ENCODE data around the gene ISCU. TPM values are rescaled to one million over a fixed set of nuclear protein-coding genes. Genes with fewer than 3 reads are reported as not detected.

ISCU gene
- total RNA-seq, 1 donor from 2014 or later = 55.5 TPM

GRCh38 chr12:108605000-108605689 is 42.7 kb downstream of the ISCU start:
- no peaks in the 10 kb centered on the region for H3K36me3 Mint-ChIP-seq (ENCODE audit: low read depth)
- H3K27ac Mint-ChIP-seq (ENCODE audit: unreplicated experiment) = peak overlapping the region; percentile 43

DNA sequence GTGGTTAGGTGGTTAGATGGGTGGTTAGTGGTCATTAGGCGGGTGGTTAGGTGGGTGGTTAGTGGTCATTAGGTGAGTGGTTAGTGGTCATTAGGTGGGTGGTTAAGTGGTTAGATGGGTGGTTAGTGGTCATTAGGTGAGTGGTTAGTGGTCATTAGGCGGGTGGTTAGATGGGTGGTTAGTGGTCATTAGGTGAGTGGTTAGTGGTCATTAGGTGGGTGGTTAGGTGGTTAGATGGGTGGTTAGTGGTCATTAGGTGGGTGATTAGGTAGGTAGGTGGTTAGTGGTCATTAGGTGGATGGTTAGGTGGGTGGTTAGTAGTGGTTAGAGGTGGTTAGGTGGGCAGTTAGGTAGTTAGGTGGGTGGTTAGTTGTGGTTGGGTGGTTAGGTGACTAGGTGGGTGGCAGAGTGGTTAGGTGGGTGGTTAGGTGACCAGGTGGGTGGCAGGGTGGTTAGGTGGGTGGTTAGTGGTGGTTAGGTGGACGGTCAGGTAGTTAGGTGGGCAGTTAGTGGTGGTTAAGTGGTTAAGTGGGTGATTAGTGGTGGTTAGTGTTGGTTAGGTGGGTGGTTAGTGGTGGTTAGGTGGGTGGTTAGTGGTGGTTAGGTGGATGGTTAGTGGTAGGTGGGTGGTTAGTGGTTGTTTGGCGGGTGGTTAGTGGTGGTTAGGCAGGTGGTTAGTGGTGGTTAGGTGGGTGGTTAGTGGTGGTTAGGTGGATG is 43.5 kb downstream of the ISCU start:
- TF ChIP-seq CTCF (conservative IDR thresholded peaks at IDR 0.05) = no peak
- peaks cover 5% of the 10 kb centered on the region for H3K9me3 Mint-ChIP-seq

More at GRCh38 chr12:108605000-108605689, 42.7 kb downstream of the ISCU start:
- no peak for TF ChIP-seq CTCF (conservative IDR thresholded peaks at IDR 0.05)
- DNase-seq (ENCODE audit: low read depth, low spot score) = no peak
- peaks cover 5% of the 10 kb centered on the region for H3K27me3 Mint-ChIP-seq (ENCODE audit: low read depth)
- no peaks in the 10 kb centered on the region for H3K4me1 Mint-ChIP-seq
- H3K9me3 Mint-ChIP-seq = peaks cover 5% of the 10 kb centered on the region
- H3K4me3 Mint-ChIP-seq = no peak overlapping the region

GRCh38 chr12:108606492-108606891 is 44.1 kb downstream of the ISCU start:
- H3K27ac Mint-ChIP-seq (ENCODE audit: unreplicated experiment) = no peak overlapping the region
- TF ChIP-seq CTCF (conservative IDR thresholded peaks at IDR 0.05) = no peak
- peaks cover 5% of the 10 kb centered on the region for H3K27me3 Mint-ChIP-seq (ENCODE audit: low read depth)
- H3K36me3 Mint-ChIP-seq (ENCODE audit: low read depth) = no peaks in the 10 kb centered on the region
- no peaks in the 10 kb centered on the region for H3K4me1 Mint-ChIP-seq
- no peak for DNase-seq (ENCODE audit: low read depth, low spot score)
- H3K9me3 Mint-ChIP-seq = peaks cover 5% of the 10 kb centered on the region
- H3K4me3 Mint-ChIP-seq = no peak overlapping the region

More for the DNA sequence above, 43.5 kb downstream of the ISCU start:
- Mint-ChIP-seq H3K36me3 (ENCODE audit: low read depth) (no peaks in the 10 kb centered on the region), H3K27ac (ENCODE audit: unreplicated experiment) (no peak overlapping the region), H3K4me3 (no peak overlapping the region), H3K4me1 (no peaks in the 10 kb centered on the region), H3K27me3 (ENCODE audit: low read depth) (peaks cover 5% of the 10 kb centered on the region)
- no peak for DNase-seq (ENCODE audit: low read depth, low spot score)

- peaks cover 5% of the 10 kb centered on the region for H3K9me3 Mint-ChIP-seq
- peaks cover 5% of the 10 kb centered on the region for H3K27me3 Mint-ChIP-seq (ENCODE audit: low read depth)
- H3K36me3 Mint-ChIP-seq (ENCODE audit: low read depth) = no peaks in the 10 kb centered on the region
- H3K4me1 Mint-ChIP-seq = peaks cover 7% of the 10 kb centered on the region
- TF ChIP-seq CTCF (conservative IDR thresholded peaks at IDR 0.05) = no peak
- no peak overlapping the region for H3K4me3 Mint-ChIP-seq
- DNase-seq (ENCODE audit: low read depth, low spot score) = no peak
- no peak overlapping the region for H3K27ac Mint-ChIP-seq (ENCODE audit: unreplicated experiment)
These were observed 45.7 kb downstream of the ISCU start for GRCh38 chr12:108607981-108608600.

DNA sequence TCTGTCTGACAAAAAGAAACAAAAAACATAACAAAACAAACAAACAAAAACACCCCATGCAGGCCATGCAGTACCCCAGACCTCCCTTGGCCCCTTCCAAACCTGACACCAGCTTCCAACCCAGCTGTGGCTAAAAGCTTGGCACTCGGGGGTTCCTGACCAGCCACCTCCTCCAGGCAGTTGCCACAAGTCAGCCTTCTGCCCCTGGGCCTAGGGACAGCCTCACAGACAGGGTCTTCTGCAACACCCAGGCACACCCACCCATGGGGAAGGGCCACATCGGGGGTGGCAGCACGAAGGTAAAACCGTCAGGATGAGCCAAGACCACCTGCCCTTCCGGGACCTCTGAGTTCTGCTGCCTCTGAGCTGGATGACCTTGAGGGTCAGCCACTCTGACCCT is 46.2 kb downstream of the ISCU start:
- peaks cover 5% of the 10 kb centered on the region for H3K27me3 Mint-ChIP-seq (ENCODE audit: low read depth)
- H3K4me3 Mint-ChIP-seq = no peak overlapping the region
- no peaks in the 10 kb centered on the region for H3K36me3 Mint-ChIP-seq (ENCODE audit: low read depth)
- TF ChIP-seq CTCF (conservative IDR thresholded peaks at IDR 0.05) = no peak
- no peak overlapping the region for H3K27ac Mint-ChIP-seq (ENCODE audit: unreplicated experiment)
- H3K4me1 Mint-ChIP-seq = peaks cover 7% of the 10 kb centered on the region
- no peak for DNase-seq (ENCODE audit: low read depth, low spot score)
- peaks cover 5% of the 10 kb centered on the region for H3K9me3 Mint-ChIP-seq

Measured in neural crest cell (in vitro differentiated cells).